ENCODE measurements around the gene GPR82.

Gene GPR82

GRCh38 chrX:41688156-41688555, 35.8 kb upstream of the GPR82 start:
- H3K27ac ChIP-seq (ENCODE audit: low read depth, low read length, poor library complexity, severe bottlenecking) = peak overlapping the region; percentile 60

DNA sequence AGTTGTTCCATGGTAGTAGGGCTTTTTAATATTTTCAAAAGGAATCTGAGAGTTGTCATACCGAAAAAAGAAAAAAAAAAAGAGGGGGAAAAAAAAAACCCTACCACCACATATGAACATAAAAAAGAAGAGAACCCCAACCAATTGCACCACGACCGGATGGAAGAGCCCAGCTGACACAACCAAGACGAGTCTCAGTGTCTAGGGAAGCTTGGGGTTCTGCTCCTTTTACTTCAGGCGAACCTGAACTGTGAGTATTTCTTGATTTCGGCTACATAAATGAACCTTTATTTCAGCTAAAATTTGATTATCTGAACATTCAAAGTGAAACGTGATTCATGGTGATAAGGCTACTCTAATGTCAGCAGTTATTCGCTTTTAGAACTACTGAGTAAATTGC, 35.1 kb upstream of the GPR82 start, which contains the start of gene GPR34:
Gene GPR34 (plus strand): TSS at position 139 of the 400 bp plus-strand sequence. CDS start 6,661 bp downstream, outside the sequence.
- Histone ChIP-seq H3K9me2 (ENCODE audit: low read depth, low read length) (no peaks in the 10 kb centered on the region), H3K4me2 (ENCODE audit: low read length) (peak within 1 kb of the TSS; percentile 55), H3K79me2 (ENCODE audit: insufficient read depth, low read length) (no peaks in the 10 kb centered on the region), H3K27me3 (ENCODE audit: insufficient read depth, low read length) (no peaks in the 10 kb centered on the region), H3K4me1 (ENCODE audit: insufficient read depth, low read length, severe bottlenecking) (peaks cover 68% of the 10 kb centered on the region), H3K9ac (ENCODE audit: low read length) (peak within 1 kb of the TSS; percentile 32), H3K9me3 (ENCODE audit: low read length) (no peaks in the 10 kb centered on the region), H3K36me3 (ENCODE audit: insufficient read depth, low read length) (peaks cover 4% of the 10 kb centered on the region; the same call in 1 of the 2 replicates), H2AFZ (ENCODE audit: low read length) (no peak within 1 kb of the TSS), H3K4me3 (ENCODE audit: low read depth, low read length, poor library complexity, severe bottlenecking) (peak within 1 kb of the TSS; percentile 23), H4K20me1 (ENCODE audit: insufficient read depth, low read length) (no peaks in the 10 kb centered on the region), H3K27ac (ENCODE audit: low read depth, low read length, poor library complexity, severe bottlenecking) (peak within 1 kb of the TSS; percentile 60), H3F3A (ENCODE audit: insufficient read depth, low read length) (no peaks in the 10 kb centered on the region)
- no peak for TF ChIP-seq EZH2 (IDR thresholded peaks at IDR 0.05; ENCODE audit: borderline replicate concordance, low read length)
- TF ChIP-seq, protein P1, sequence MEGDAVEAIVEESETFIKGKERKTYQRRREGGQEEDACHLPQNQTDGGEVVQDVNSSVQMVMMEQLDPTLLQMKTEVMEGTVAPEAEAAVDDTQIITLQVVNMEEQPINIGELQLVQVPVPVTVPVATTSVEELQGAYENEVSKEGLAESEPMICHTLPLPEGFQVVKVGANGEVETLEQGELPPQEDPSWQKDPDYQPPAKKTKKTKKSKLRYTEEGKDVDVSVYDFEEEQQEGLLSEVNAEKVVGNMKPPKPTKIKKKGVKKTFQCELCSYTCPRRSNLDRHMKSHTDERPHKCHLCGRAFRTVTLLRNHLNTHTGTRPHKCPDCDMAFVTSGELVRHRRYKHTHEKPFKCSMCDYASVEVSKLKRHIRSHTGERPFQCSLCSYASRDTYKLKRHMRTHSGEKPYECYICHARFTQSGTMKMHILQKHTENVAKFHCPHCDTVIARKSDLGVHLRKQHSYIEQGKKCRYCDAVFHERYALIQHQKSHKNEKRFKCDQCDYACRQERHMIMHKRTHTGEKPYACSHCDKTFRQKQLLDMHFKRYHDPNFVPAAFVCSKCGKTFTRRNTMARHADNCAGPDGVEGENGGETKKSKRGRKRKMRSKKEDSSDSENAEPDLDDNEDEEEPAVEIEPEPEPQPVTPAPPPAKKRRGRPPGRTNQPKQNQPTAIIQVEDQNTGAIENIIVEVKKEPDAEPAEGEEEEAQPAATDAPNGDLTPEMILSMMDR (IDR thresholded peaks at IDR 0.05; ENCODE audit: low read length) = no peak

More at GRCh38 chrX:41688156-41688555, 35.8 kb upstream of the GPR82 start:
- no peaks in the 10 kb centered on the region for H3K27me3 ChIP-seq (ENCODE audit: insufficient read depth, low read length)
- H3K36me3 ChIP-seq (ENCODE audit: insufficient read depth, low read length) = peaks cover 4% of the 10 kb centered on the region; the same call in 1 of the 2 replicates
- H3K4me2 ChIP-seq (ENCODE audit: low read length) = peak overlapping the region; percentile 55; the same call in 1 of the 2 replicates
- H3K4me3 ChIP-seq (ENCODE audit: low read depth, low read length, poor library complexity, severe bottlenecking) = no peak overlapping the region
- H3K4me1 ChIP-seq (ENCODE audit: insufficient read depth, low read length, severe bottlenecking) = peaks cover 68% of the 10 kb centered on the region
- H3F3A ChIP-seq (ENCODE audit: insufficient read depth, low read length) = no peaks in the 10 kb centered on the region
- H3K9me3 ChIP-seq (ENCODE audit: low read length) = no peaks in the 10 kb centered on the region
- peak overlapping the region; percentile 29; the same call in 1 of the 2 replicates for H3K9ac ChIP-seq (ENCODE audit: low read length)
- no peaks in the 10 kb centered on the region for H4K20me1 ChIP-seq (ENCODE audit: insufficient read depth, low read length)
- H3K9me2 ChIP-seq (ENCODE audit: low read depth, low read length) = no peaks in the 10 kb centered on the region
- H3K79me2 ChIP-seq (ENCODE audit: insufficient read depth, low read length) = no peaks in the 10 kb centered on the region
- no peak for TF ChIP-seq EZH2 (IDR thresholded peaks at IDR 0.05; ENCODE audit: borderline replicate concordance, low read length)
- H2AFZ ChIP-seq (ENCODE audit: low read length) = no peak overlapping the region

DNA sequence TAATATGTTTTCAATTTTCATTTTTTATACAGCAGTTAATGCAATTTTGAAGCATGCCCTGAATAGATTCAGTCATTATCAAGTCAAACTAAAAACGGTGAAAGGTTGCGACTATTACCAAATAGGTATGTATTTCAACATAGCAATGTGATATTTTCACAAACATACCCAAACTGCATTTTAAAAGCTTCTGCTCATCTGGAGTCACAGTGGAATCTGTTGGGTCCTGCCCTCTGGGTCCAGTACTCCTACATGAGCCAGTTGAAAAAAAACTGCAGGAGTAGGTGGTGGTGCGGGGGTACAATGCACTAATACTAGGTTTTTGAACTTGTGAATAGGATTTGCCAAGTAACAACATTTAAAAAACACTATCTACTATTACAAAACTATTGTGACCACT, 34.3 kb upstream of the GPR82 start:
- Histone ChIP-seq H3K4me2 (ENCODE audit: low read length) (no peak overlapping the region; the same call in 1 of the 2 replicates), H3K27me3 (ENCODE audit: insufficient read depth, low read length) (no peaks in the 10 kb centered on the region), H3K9me3 (ENCODE audit: low read length) (no peaks in the 10 kb centered on the region), H3F3A (ENCODE audit: insufficient read depth, low read length) (no peaks in the 10 kb centered on the region), H3K9ac (ENCODE audit: low read length) (no peak overlapping the region), H3K36me3 (ENCODE audit: insufficient read depth, low read length) (peaks cover 4% of the 10 kb centered on the region; the same call in 1 of the 2 replicates), H3K27ac (ENCODE audit: low read depth, low read length, poor library complexity, severe bottlenecking) (no peak overlapping the region), H3K4me1 (ENCODE audit: insufficient read depth, low read length, severe bottlenecking) (peaks cover 68% of the 10 kb centered on the region), H3K9me2 (ENCODE audit: low read depth, low read length) (no peaks in the 10 kb centered on the region), H3K4me3 (ENCODE audit: low read depth, low read length, poor library complexity, severe bottlenecking) (no peak overlapping the region), H4K20me1 (ENCODE audit: insufficient read depth, low read length) (no peaks in the 10 kb centered on the region), H2AFZ (ENCODE audit: low read length) (no peak overlapping the region), H3K79me2 (ENCODE audit: insufficient read depth, low read length) (no peaks in the 10 kb centered on the region)
- TF ChIP-seq, protein P1 (IDR thresholded peaks at IDR 0.05; ENCODE audit: low read length) = no peak
- TF ChIP-seq EZH2 (IDR thresholded peaks at IDR 0.05; ENCODE audit: borderline replicate concordance, low read length) = no peak
